GM12874 (cell line): ENCODE results near the gene USP11.

Experiments used
- CTCF ChIP-seq: IDR thresholded peaks from 2 replicates; pipeline ENCODE4 v1.5.1; 2011; ENCODE audit warnings: low read depth, mild to moderate bottlenecking, control low read depth, low read length, moderate library complexity; ENCODE audit not compliant: insufficient read depth

USP11 gene

GRCh38 chrX:47243351-47243750 is 10.5 kb downstream of the USP11 start:
- no peak for TF ChIP-seq CTCF

- TF ChIP-seq CTCF = no peak
Measured at GRCh38 chrX:47244676-47245075, 11.9 kb downstream of the USP11 start.

- no peak for TF ChIP-seq CTCF
Measured at GRCh38 chrX:47245156-47245555, 12.3 kb downstream of the USP11 start.

GRCh38 chrX:47247206-47247998 is 14.6 kb downstream of the USP11 start:
- no peak for TF ChIP-seq CTCF

- no peak for TF ChIP-seq CTCF
Measured at GRCh38 chrX:47247999-47248320, 15.2 kb downstream of the USP11 start.

- no peak for TF ChIP-seq CTCF
Measured at GRCh38 chrX:47248576-47248975, 15.8 kb downstream of the USP11 start.

GRCh38 chrX:47250017-47250347 is 17.2 kb downstream of the USP11 start:
- TF ChIP-seq CTCF = no peak
